HG03103 (cell line): ENCODE results near the gene ZNF354C.
"Not testable (repeated sequence)": the region's sequence is repeated elsewhere in the genome, so short reads cannot be mapped to it uniquely, and the experiment has no call there.

Experiments used
- ATAC-seq: cut with Tn5 transposase; IDR thresholded peaks from one replicate; pipeline ENCODE4 v1.9.1; 2021; ENCODE audit warnings: low read depth; ENCODE audit not compliant: unreplicated experiment

The ZNF354C gene

GRCh38 chr5:179060116-179061008, at the start of gene ZNF354C:
Gene ZNF354C, plus strand, starts transcription at chr5:179060373. Its CDS starts 1,696 bp downstream, at chr5:179062069.
- no peak for ATAC-seq

GRCh38 chr5:179023528-179024189, 36.5 kb upstream of the ZNF354C start, which contains the start of gene ZNF879:
Gene ZNF879, plus strand, starts transcription at chr5:179023804. Its CDS starts 1,201 bp downstream, at chr5:179025005.
- ATAC-seq = peak; percentile 78

GRCh38 chr5:179033004-179033580, 27.1 kb upstream of the ZNF354C start:
- ATAC-seq = no peak

- ATAC-seq = no peak
Measured at GRCh38 chr5:179044765-179045164, 15.4 kb upstream of the ZNF354C start.

GRCh38 chr5:179051784-179052183, 8.4 kb upstream of the ZNF354C start:
- no peak for ATAC-seq

- ATAC-seq = no peak
Measured at GRCh38 chr5:179054036-179054785, 6.0 kb upstream of the ZNF354C start.

GRCh38 chr5:179054876-179055275, 5.3 kb upstream of the ZNF354C start:
- ATAC-seq = no peak

- no peak for ATAC-seq
Measured at GRCh38 chr5:179055436-179055835, 4.7 kb upstream of the ZNF354C start.

- ATAC-seq = no peak
Measured at GRCh38 chr5:179055841-179056240, 4.3 kb upstream of the ZNF354C start.

GRCh38 chr5:179061025-179061424, 852 bp downstream of the ZNF354C start:
- no peak for ATAC-seq

- ATAC-seq = no peak
Measured at GRCh38 chr5:179065703-179066102, 5.5 kb downstream of the ZNF354C start.

GRCh38 chr5:179079165-179079987, 19.2 kb downstream of the ZNF354C start:
- no peak for ATAC-seq

GRCh38 chr5:179080724-179081123, 20.6 kb downstream of the ZNF354C start:
- no peak for ATAC-seq

GRCh38 chr5:179089502-179089901, 29.3 kb downstream of the ZNF354C start:
- no peak for ATAC-seq

- not testable (repeated sequence) for ATAC-seq
Measured at GRCh38 chr5:179101282-179101681, 41.1 kb downstream of the ZNF354C start.

GRCh38 chr5:179110528-179110927, 50.4 kb downstream of the ZNF354C start:
- no peak for ATAC-seq

- no peak for ATAC-seq
Measured at GRCh38 chr5:179111267-179112207, 51.4 kb downstream of the ZNF354C start.

- no peak for ATAC-seq
Measured at GRCh38 chr5:179112469-179113142, 52.4 kb downstream of the ZNF354C start.
